PC-3 (cell line): ENCODE measurements around the gene DPH3. TPM values are rescaled to one million over a fixed set of nuclear protein-coding genes. Genes with fewer than 3 reads are reported as not detected.

Experiments used
- ATAC-seq: fragments of 200-7000 bp; cut with Tn5 transposase; 2 replicates; pipeline ENCODE4 v1.9.1; 2020; ENCODE audit warnings: mild to moderate bottlenecking, moderate library complexity
- BruUV-seq: library from RNA; stranded (reverse); fragments of 400-500 nt; replicated peaks from 2 replicates; lab custom pipeline; 2021; lab: Mats Ljungman, UMichigan
- CTCF ChIA-PET: fragments of 300-600 bp; sonication (Branson Sonifier 250); formaldehyde crosslinking; loops from one replicate; lab custom pipeline; 2022; ENCODE audit warnings: antibody characterized with exemption; lab: Charles Lee
- POLR2A ChIA-PET: fragments of 300-600 bp; sonication (Branson Sonifier 250); formaldehyde crosslinking; loops from one replicate; lab custom pipeline; 2022; ENCODE audit warnings: antibody characterized with exemption; ENCODE audit not compliant: unreplicated experiment; lab: Charles Lee
- DNase-seq: peaks from one replicate; pipeline ENCODE4 v3.0.0-alpha.2; 2015
- H2AFZ ChIP-seq: fragments of 300-600 bp; sonication (generic); 2 replicates; pipeline ENCODE4 v1.6.0; 2016; ENCODE audit warnings: antibody characterized with exemption, low read length
- H3F3A ChIP-seq: fragments of 300-600 bp; sonication (generic); one replicate; pipeline ENCODE4 v1.6.0; 2017; ENCODE audit warnings: antibody characterized with exemption, low read length, control low read depth, mild to moderate bottlenecking; ENCODE audit not compliant: unreplicated experiment
- H3K27ac ChIP-seq: fragments of 300-600 bp; sonication (generic); 2 replicates; pipeline ENCODE4 v1.5.1; 2016; ENCODE audit warnings: mild to moderate bottlenecking, low read length
- H3K27me3 ChIP-seq: fragments of 300-600 bp; sonication (generic); 2 replicates; pipeline ENCODE4 v1.6.1; 2016; ENCODE audit warnings: low read length, mixed read lengths
- H3K36me3 ChIP-seq: fragments of 300-600 bp; sonication (generic); 2 replicates; pipeline ENCODE4 v1.6.1; 2016; ENCODE audit warnings: low read depth, mixed run types, low read length, mixed read lengths
- H3K4me1 ChIP-seq: fragments of 300-600 bp; sonication (generic); 2 replicates; pipeline ENCODE4 v1.5.1; 2016; ENCODE audit warnings: low read length; ENCODE audit not compliant: insufficient read depth
- H3K4me2 ChIP-seq: fragments of 300-600 bp; sonication (generic); 2 replicates; pipeline ENCODE4 v1.6.0; 2016; ENCODE audit warnings: low read length
- H3K4me3 ChIP-seq: fragments of 300-600 bp; sonication (generic); 2 replicates; pipeline ENCODE4 v1.5.1; 2016; ENCODE audit warnings: mild to moderate bottlenecking, low read length, mixed read lengths
- H3K79me2 ChIP-seq: fragments of 300-600 bp; sonication (generic); 2 replicates; pipeline ENCODE4 v1.6.1; 2017; ENCODE audit warnings: low read length, mixed read lengths
- H3K9ac ChIP-seq: fragments of 300-600 bp; sonication (generic); 2 replicates; pipeline ENCODE4 v1.6.0; 2016; ENCODE audit warnings: mild to moderate bottlenecking, low read length
- H3K9me2 ChIP-seq: fragments of 300-600 bp; sonication (generic); replicated peaks from 2 replicates; pipeline ENCODE4 v1.6.1; 2016; ENCODE audit warnings: mixed run types, low read length, mixed read lengths
- H3K9me3 ChIP-seq: fragments of 300-600 bp; sonication (generic); 2 replicates; pipeline ENCODE4 v1.6.1; 2016; ENCODE audit warnings: low read length, mixed read lengths
- H4K20me1 ChIP-seq: fragments of 300-600 bp; sonication (generic); 2 replicates; pipeline ENCODE4 v1.6.1; 2016; ENCODE audit warnings: low read length, mixed read lengths
- CTCF ChIP-seq: fragments of 300-600 bp; sonication (generic); conservative IDR thresholded peaks from 2 replicates; pipeline ENCODE4 v1.5.1; 2017; ENCODE audit warnings: antibody characterized with exemption, low read depth, mild to moderate bottlenecking, low read length
- EZH2 ChIP-seq: fragments of 300-600 bp; sonication (generic); IDR thresholded peaks from one replicate; pipeline ENCODE4 v1.6.1; 2017; ENCODE audit warnings: antibody characterized with exemption, mild to moderate bottlenecking, low read length; ENCODE audit not compliant: unreplicated experiment
- EZH2phosphoT487 ChIP-seq: fragments of 300-600 bp; sonication (generic); IDR thresholded peaks from 2 replicates; pipeline ENCODE4 v1.6.1; 2018; ENCODE audit warnings: mild to moderate bottlenecking, antibody characterized with exemption, low read length, borderline replicate concordance
- intact Hi-C: fragments of 100-400 bp; cut with micrococcal nuclease; formaldehyde crosslinking; loops from 2 replicates; pipeline ENCODE4 v1.9.0; 2023
- total RNA-seq: library from RNA; depleted of rRNA; stranded (reverse); fragments of >200 nt; gene quantifications from 2 replicates; pipeline ENCODE4 v1.2.3, GENCODE V29; 2014

Gene DPH3
- total RNA-seq, 1 experiment from 2014 or later, result 10.2 TPM

GRCh38 chr3:16272588-16272987, 7.8 kb upstream of the DPH3 start:
- CTCF ChIA-PET, result no interaction called here
- BruUV-seq, result no TSS peak

GRCh38 chr3:16270855-16271254, 6.1 kb upstream of the DPH3 start:
- no peak overlapping the region for H2AFZ ChIP-seq
- H3K9me2 ChIP-seq, result no peaks in the 10 kb centered on the region
- TF ChIP-seq EZH2, result no peak
- no peak for TF ChIP-seq EZH2phosphoT487
- no peak for TF ChIP-seq CTCF
- no peaks in the 10 kb centered on the region for H3K27me3 ChIP-seq
- peaks cover 32% of the 10 kb centered on the region for H3K79me2 ChIP-seq
- H3F3A ChIP-seq, result no peaks in the 10 kb centered on the region
- H3K9me3 ChIP-seq, result no peaks in the 10 kb centered on the region
- CTCF ChIA-PET, result no interaction called here
- H3K36me3 ChIP-seq, result peaks cover 14% of the 10 kb centered on the region; the same call in 1 of the 2 replicates
- no peak overlapping the region for H3K9ac ChIP-seq
- H3K27ac ChIP-seq, result no peak overlapping the region
- BruUV-seq, result no TSS peak
- POLR2A ChIA-PET, result no interaction called here
- peaks cover 6% of the 10 kb centered on the region; the same call in 1 of the 2 replicates for H4K20me1 ChIP-seq
- H3K4me2 ChIP-seq, result no peak overlapping the region
- no peak for ATAC-seq
- H3K4me3 ChIP-seq, result no peak overlapping the region
- H3K4me1 ChIP-seq, result peaks cover 18% of the 10 kb centered on the region
- intact Hi-C loops, result no loop called here
- no peak for DNase-seq

More at GRCh38 chr3:16272588-16272987, 7.8 kb upstream of the DPH3 start:
- intact Hi-C loops, result no loop called here
- H3K4me3 ChIP-seq, result no peak overlapping the region
- no peaks in the 10 kb centered on the region for H3F3A ChIP-seq
- no peak for TF ChIP-seq EZH2
- no peak for TF ChIP-seq CTCF
- TF ChIP-seq EZH2phosphoT487, result no peak
- peaks cover 14% of the 10 kb centered on the region for H3K79me2 ChIP-seq
- peaks cover 18% of the 10 kb centered on the region; the same call in 1 of the 2 replicates for H3K36me3 ChIP-seq
- no peak overlapping the region for H3K9ac ChIP-seq
- no peak overlapping the region for H2AFZ ChIP-seq
- peaks cover 3% of the 10 kb centered on the region; the same call in 1 of the 2 replicates for H4K20me1 ChIP-seq
- no peak overlapping the region for H3K27ac ChIP-seq
- no peak overlapping the region for H3K4me2 ChIP-seq
- POLR2A ChIA-PET, result no interaction called here
- H3K4me1 ChIP-seq, result peaks cover 3% of the 10 kb centered on the region
- no peaks in the 10 kb centered on the region for H3K9me3 ChIP-seq
- DNase-seq (no peak), ATAC-seq (no peak)
- no peaks in the 10 kb centered on the region for H3K9me2 ChIP-seq
- H3K27me3 ChIP-seq, result no peaks in the 10 kb centered on the region

GRCh38 chr3:16266714-16267113, 2.0 kb upstream of the DPH3 start:
- peak overlapping the region; percentile 80 for H3K4me3 ChIP-seq
- no peak for TF ChIP-seq EZH2
- no peak for TF ChIP-seq EZH2phosphoT487
- TF ChIP-seq CTCF, result no peak

More at GRCh38 chr3:16266714-16267113, 2.0 kb upstream of the DPH3 start:
- Histone ChIP-seq H2AFZ (0 out of 2 replicates have a peak overlapping the region, but pooled peaks have one; percentile 2), H4K20me1 (peaks cover 6% of the 10 kb centered on the region; the same call in 1 of the 2 replicates), H3K27ac (no peak overlapping the region), H3K9me3 (no peaks in the 10 kb centered on the region), H3K36me3 (peaks cover 4% of the 10 kb centered on the region; the same call in 1 of the 2 replicates), H3K79me2 (peaks cover 69% of the 10 kb centered on the region), H3K9me2 (no peaks in the 10 kb centered on the region), H3K4me2 (peak overlapping the region; percentile 97), H3K27me3 (no peaks in the 10 kb centered on the region), H3K4me1 (peaks cover 26% of the 10 kb centered on the region), H3F3A (no peaks in the 10 kb centered on the region), H3K9ac (0 out of 2 replicates have a peak overlapping the region, but pooled peaks have one; percentile 88)
- peak; percentile 23 for DNase-seq
- no peak for ATAC-seq
- no TSS peak for BruUV-seq
- intact Hi-C loops, result loop anchor here (10.0 kb wide), 1 partner anchor 768 kb away; no protein-coding TSS in a partner anchor
- POLR2A ChIA-PET, result interaction anchor here (0.7 kb wide), 1 partner anchor 216 kb away, joined by 9 read pairs; no protein-coding TSS in a partner anchor
- CTCF ChIA-PET, result interaction anchor here (0.6 kb wide), 1 partner anchor 398 kb away, joined by 4 read pairs; no protein-coding TSS in a partner anchor
